Smooth muscle cell (in vitro differentiated cells): Measurements from ENCODE around the gene ST8SIA5. TPM values are rescaled to one million over a fixed set of nuclear protein-coding genes. Genes with fewer than 3 reads are reported as not detected.

Experiments
- DNase-seq: peaks from one replicate; lab custom pipeline; 2025; ENCODE audit not compliant: unreplicated experiment; lab: John Stamatoyannopoulos, UW
- H2AFZ ChIP-seq: fragments of 200-600 bp; sonication (generic); 2 replicates; pipeline ENCODE4 v1.6.0; 2016; ENCODE audit warnings: antibody characterized with exemption, low read depth, mild to moderate bottlenecking
- H3F3A ChIP-seq: fragments of 200-600 bp; sonication (generic); 2 replicates; pipeline ENCODE4 v1.6.0; 2017; ENCODE audit warnings: antibody characterized with exemption, low read depth
- H3K27ac ChIP-seq: fragments of 200-600 bp; sonication (generic); 2 replicates; pipeline ENCODE4 v1.5.1; 2016; ENCODE audit warnings: low read depth, mild to moderate bottlenecking
- H3K27me3 ChIP-seq: fragments of 200-600 bp; sonication (generic); 2 replicates; pipeline ENCODE4 v1.6.1; 2016; ENCODE audit warnings: low read depth, mild to moderate bottlenecking
- H3K36me3 ChIP-seq: fragments of 200-600 bp; sonication (generic); 2 replicates; pipeline ENCODE4 v1.5.1; 2016; ENCODE audit warnings: low read depth
- H3K4me1 ChIP-seq: fragments of 200-600 bp; sonication (generic); 2 replicates; pipeline ENCODE4 v1.5.1; 2016; ENCODE audit warnings: low read depth
- H3K4me2 ChIP-seq: fragments of 200-600 bp; sonication (generic); 2 replicates; pipeline ENCODE4 v1.6.0; 2016; ENCODE audit warnings: mild to moderate bottlenecking
- H3K4me3 ChIP-seq: fragments of 200-600 bp; sonication (generic); 2 replicates; pipeline ENCODE4 v1.5.1; 2016; ENCODE audit warnings: mild to moderate bottlenecking
- H3K79me2 ChIP-seq: fragments of 200-600 bp; sonication (generic); 2 replicates; pipeline ENCODE4 v1.6.0; 2016; ENCODE audit warnings: low read depth, mild to moderate bottlenecking
- H3K9ac ChIP-seq: fragments of 200-600 bp; sonication (generic); 2 replicates; pipeline ENCODE4 v1.6.0; 2016; ENCODE audit warnings: low read depth
- H3K9me3 ChIP-seq: fragments of 200-600 bp; sonication (generic); replicated peaks from 2 replicates; pipeline ENCODE4 v1.5.1; 2016; ENCODE audit warnings: low read depth
- H4K20me1 ChIP-seq: fragments of 200-600 bp; sonication (generic); 2 replicates; pipeline ENCODE4 v1.6.0; 2016; ENCODE audit warnings: low read depth
- WGBS: methylation state at CpG from one replicate; pipeline ENCODE4 v1.1.7; 2016; ENCODE audit warnings: low lambda C conversion rate; 5-methylcytosine and 5-hydroxymethylcytosine counted together
- polyA plus RNA-seq: library from polyadenylated mRNA; unstranded; fragments of >200 nt; fragmentation: Nextera tagmentation; extraction: Ambion mirVana; gene quantifications from 2 replicates; pipeline ENCODE4 v1.2.1, GENCODE V29; 2016
- total RNA-seq: library from RNA; depleted of rRNA; stranded (reverse); fragments of >200 nt; gene quantifications from 2 replicates; pipeline ENCODE4 v1.2.3, GENCODE V29; 2014
- TF ChIP-seq, protein P1 (sequence below): fragments of 200-600 bp; sonication (generic); IDR thresholded peaks from 2 replicates; pipeline ENCODE4 v1.5.1; 2017; ENCODE audit warnings: borderline replicate concordance, mild to moderate bottlenecking, antibody characterized with exemption; ENCODE audit not compliant: insufficient read depth, poor library complexity, severe bottlenecking

ST8SIA5 gene
- total and polyA plus RNA-seq, 2 experiments from 2014 or later: 0.22 TPM; not detected in 1

DNA sequence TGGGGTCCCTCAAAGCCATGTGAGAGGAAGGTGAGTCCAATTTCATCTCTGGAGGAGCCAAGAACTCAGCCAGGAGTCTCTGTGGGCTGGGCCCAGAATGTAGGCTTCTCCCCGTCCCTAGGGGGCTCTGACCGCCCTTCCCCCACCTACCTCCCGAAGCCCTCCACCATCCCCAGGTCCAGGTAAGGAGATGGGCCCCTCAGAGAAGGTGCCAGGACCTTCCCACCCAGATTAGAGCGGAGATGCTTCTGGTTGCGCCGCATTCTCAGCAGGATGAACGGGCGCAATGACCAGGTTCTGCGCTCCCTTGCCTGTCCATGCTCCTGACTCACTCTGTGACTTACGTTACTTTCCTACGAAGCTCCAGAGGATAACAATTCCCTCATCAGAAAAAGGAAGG, 23.0 kb downstream of the ST8SIA5 start:
- no peaks in the 10 kb centered on the region for H3F3A ChIP-seq
- H3K4me2 ChIP-seq: no peak overlapping the region
- DNase-seq: no peak
- TF ChIP-seq, protein P1, sequence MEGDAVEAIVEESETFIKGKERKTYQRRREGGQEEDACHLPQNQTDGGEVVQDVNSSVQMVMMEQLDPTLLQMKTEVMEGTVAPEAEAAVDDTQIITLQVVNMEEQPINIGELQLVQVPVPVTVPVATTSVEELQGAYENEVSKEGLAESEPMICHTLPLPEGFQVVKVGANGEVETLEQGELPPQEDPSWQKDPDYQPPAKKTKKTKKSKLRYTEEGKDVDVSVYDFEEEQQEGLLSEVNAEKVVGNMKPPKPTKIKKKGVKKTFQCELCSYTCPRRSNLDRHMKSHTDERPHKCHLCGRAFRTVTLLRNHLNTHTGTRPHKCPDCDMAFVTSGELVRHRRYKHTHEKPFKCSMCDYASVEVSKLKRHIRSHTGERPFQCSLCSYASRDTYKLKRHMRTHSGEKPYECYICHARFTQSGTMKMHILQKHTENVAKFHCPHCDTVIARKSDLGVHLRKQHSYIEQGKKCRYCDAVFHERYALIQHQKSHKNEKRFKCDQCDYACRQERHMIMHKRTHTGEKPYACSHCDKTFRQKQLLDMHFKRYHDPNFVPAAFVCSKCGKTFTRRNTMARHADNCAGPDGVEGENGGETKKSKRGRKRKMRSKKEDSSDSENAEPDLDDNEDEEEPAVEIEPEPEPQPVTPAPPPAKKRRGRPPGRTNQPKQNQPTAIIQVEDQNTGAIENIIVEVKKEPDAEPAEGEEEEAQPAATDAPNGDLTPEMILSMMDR: no peak
- 90% methylated on average over 11 of the region's 11 CpGs for WGBS
- no peak overlapping the region for H3K27ac ChIP-seq
- no peak overlapping the region for H3K4me3 ChIP-seq
- H3K9me3 ChIP-seq: no peaks in the 10 kb centered on the region
- no peak overlapping the region for H3K9ac ChIP-seq
- no peaks in the 10 kb centered on the region for H3K4me1 ChIP-seq
- H2AFZ ChIP-seq: no peak overlapping the region
- H4K20me1 ChIP-seq: no peaks in the 10 kb centered on the region
- H3K79me2 ChIP-seq: no peaks in the 10 kb centered on the region
- no peaks in the 10 kb centered on the region for H3K27me3 ChIP-seq
- no peaks in the 10 kb centered on the region for H3K36me3 ChIP-seq

DNA sequence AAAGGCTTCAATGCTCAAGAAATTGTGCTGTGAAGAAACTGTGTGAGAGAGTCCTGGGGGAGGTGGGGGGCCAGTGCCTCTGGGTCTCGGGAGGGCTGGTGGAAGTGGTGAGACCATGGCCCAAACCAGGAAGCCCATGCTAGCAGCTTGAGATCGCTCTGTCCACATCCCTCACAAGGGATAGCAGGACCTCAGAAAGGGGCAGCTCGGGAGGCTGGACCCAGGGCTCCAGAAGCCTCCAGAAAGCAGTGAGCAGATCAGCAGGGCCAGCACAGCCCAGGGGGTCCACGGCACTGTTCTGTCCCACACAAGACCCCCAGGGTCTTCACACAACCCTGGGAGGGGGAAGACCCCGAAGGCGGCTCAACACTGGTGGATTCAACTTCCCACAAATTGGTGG, 24.1 kb downstream of the ST8SIA5 start:
- Histone ChIP-seq H2AFZ (no peak overlapping the region), H3K36me3 (no peaks in the 10 kb centered on the region), H3K9ac (no peak overlapping the region), H3K4me2 (no peak overlapping the region), H3K27me3 (no peaks in the 10 kb centered on the region), H3K4me3 (no peak overlapping the region), H3K27ac (no peak overlapping the region), H4K20me1 (no peaks in the 10 kb centered on the region), H3K79me2 (no peaks in the 10 kb centered on the region), H3F3A (no peaks in the 10 kb centered on the region), H3K4me1 (no peaks in the 10 kb centered on the region), H3K9me3 (no peaks in the 10 kb centered on the region)
- WGBS: 88% methylated on average over 6 of the region's 6 CpGs
- no peak for DNase-seq
- TF ChIP-seq, protein P1: no peak

DNA sequence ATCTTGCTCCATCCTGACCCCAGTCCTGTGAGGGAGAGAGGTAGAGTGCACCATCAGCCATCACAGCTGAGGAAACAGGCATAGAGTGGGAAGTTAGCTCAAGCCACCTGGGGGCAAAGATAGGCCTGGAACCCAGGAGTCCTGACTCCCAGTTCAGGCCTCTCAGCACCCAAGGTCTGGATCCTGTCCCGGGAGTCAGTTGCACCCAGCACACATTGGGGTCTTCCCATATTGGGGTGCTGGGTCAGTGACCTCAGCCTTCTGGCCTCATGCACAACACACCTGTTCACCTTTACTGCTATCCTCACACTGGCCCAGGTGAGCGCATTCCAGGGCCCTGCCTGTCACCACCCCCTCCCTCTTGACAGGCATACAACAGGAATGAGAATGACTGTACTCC, 24.7 kb downstream of the ST8SIA5 start:
- no peaks in the 10 kb centered on the region for H3K27me3 ChIP-seq
- TF ChIP-seq, protein P1: no peak
- H4K20me1 ChIP-seq: no peaks in the 10 kb centered on the region
- no peak overlapping the region for H3K27ac ChIP-seq
- H3K4me1 ChIP-seq: no peaks in the 10 kb centered on the region
- H3K4me3 ChIP-seq: no peak overlapping the region
- H3K9me3 ChIP-seq: no peaks in the 10 kb centered on the region
- H2AFZ ChIP-seq: no peak overlapping the region
- WGBS: 98% methylated on average over 2 of the region's 2 CpGs
- H3K79me2 ChIP-seq: no peaks in the 10 kb centered on the region
- H3K9ac ChIP-seq: no peak overlapping the region
- DNase-seq: no peak
- H3K4me2 ChIP-seq: no peak overlapping the region
- H3K36me3 ChIP-seq: no peaks in the 10 kb centered on the region
- H3F3A ChIP-seq: no peaks in the 10 kb centered on the region

DNA sequence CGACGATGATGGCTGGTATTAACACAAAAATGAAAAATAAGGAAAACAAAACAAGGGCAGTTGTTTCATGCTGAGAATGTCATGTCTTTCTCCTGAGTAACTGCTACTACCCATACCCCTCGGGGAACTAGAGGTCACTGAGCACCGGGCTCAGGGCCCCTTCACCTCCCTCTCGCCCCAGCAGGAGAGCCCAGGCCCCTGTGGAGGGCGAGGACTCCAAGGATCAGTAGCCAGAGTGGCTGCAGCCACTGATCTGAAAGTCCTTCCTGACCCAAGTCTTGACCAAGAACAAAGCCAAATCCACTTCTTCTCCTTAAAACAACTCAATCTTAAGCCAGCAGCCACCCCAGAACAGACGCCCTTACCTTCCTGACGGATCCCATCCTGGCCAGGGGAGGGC, 25.5 kb downstream of the ST8SIA5 start:
- Histone ChIP-seq H3K4me2 (no peak overlapping the region), H3F3A (no peaks in the 10 kb centered on the region), H3K4me1 (no peaks in the 10 kb centered on the region), H3K27me3 (no peaks in the 10 kb centered on the region), H3K9me3 (no peaks in the 10 kb centered on the region), H3K9ac (no peak overlapping the region), H3K36me3 (no peaks in the 10 kb centered on the region), H4K20me1 (no peaks in the 10 kb centered on the region), H3K4me3 (no peak overlapping the region), H3K27ac (no peak overlapping the region), H3K79me2 (no peaks in the 10 kb centered on the region), H2AFZ (no peak overlapping the region)
- DNase-seq: no peak
- whole genome bisulfite sequencing: 89% methylated on average over 8 of the region's 8 CpGs
- TF ChIP-seq, protein P1: no peak
